ENCODE results near the gene VAV2.

GRCh38 chr9:134027561-134027960 is 35.4 kb upstream of the VAV2 start:
- TF ChIP-seq, protein P1, sequence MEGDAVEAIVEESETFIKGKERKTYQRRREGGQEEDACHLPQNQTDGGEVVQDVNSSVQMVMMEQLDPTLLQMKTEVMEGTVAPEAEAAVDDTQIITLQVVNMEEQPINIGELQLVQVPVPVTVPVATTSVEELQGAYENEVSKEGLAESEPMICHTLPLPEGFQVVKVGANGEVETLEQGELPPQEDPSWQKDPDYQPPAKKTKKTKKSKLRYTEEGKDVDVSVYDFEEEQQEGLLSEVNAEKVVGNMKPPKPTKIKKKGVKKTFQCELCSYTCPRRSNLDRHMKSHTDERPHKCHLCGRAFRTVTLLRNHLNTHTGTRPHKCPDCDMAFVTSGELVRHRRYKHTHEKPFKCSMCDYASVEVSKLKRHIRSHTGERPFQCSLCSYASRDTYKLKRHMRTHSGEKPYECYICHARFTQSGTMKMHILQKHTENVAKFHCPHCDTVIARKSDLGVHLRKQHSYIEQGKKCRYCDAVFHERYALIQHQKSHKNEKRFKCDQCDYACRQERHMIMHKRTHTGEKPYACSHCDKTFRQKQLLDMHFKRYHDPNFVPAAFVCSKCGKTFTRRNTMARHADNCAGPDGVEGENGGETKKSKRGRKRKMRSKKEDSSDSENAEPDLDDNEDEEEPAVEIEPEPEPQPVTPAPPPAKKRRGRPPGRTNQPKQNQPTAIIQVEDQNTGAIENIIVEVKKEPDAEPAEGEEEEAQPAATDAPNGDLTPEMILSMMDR (IDR thresholded peaks at IDR 0.05) = no peak
- TF ChIP-seq RCOR1 (IDR thresholded peaks at IDR 0.05; ENCODE audit: low read length) (no peak), JUND (IDR thresholded peaks at IDR 0.05) (no peak), EZH2phosphoT487 (IDR thresholded peaks at IDR 0.05; ENCODE audit: borderline replicate concordance, low read depth) (no peak), RAD21 (IDR thresholded peaks at IDR 0.05; ENCODE audit: low read length) (no peak)

All from SK-N-SH (cell line).